Uterus (tissue), 2 donors: ENCODE data around the gene PLK5.

Experiments used
- CTCF ChIP-seq, 4 experiments: fragments of 200-600 bp in 2 of 4; fragments of 450-650 bp in 2 of 4; sonication (generic) in 2 of 4; IDR thresholded peaks; one replicate each; pipeline ENCODE4 v1.5.1; 2016 to 2019; ENCODE audit warnings: antibody characterized with exemption in 4 of 4, mild to moderate bottlenecking in 2 of 4, moderate library complexity in 1 of 4
- POLR2A ChIP-seq, 2 donors: fragments of 450-650 bp; IDR thresholded peaks; one replicate each; pipeline ENCODE4 v1.6.1; 2016; ENCODE audit warnings: antibody characterized with exemption in 2 of 2, mild to moderate bottlenecking in 1 of 2, moderate library complexity in 1 of 2

DNA sequence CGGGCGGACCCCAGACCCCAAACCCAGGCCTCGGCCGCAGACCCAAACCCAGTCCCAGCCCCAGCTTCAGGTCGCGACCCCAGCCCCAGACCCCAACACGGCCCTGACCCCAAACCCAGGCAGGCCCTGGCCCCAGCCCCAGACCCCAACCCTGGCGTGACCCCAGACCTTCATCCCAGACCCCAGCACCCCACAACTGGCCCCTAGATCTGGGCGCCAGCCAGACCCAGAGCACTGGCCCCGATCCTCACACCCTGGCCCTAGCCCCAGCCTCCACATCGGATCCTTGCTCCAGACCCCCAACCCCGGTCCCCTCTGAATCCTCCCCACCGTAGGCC lies 61.3 kb downstream of the PLK5 start:
- TF ChIP-seq CTCF (IDR thresholded peaks at IDR 0.05) (no peak), POLR2A (IDR thresholded peaks at IDR 0.05) (no peak)
